Fibroblast of villous mesenchyme (primary cell): ENCODE data around the gene TYW1B. TPM values are rescaled to one million over a fixed set of nuclear protein-coding genes. Genes with fewer than 3 reads are reported as not detected.
A peak's percentile ranks its signal among the peaks of the same experiment; 100 is the strongest.
"Not testable (repeated sequence)": the region's sequence is repeated elsewhere in the genome, so short reads cannot be mapped to it uniquely, and the experiment has no call there.

Experiments used
- DNase-seq: peaks from one replicate; pipeline ENCODE4 v3.0.0-alpha.2; 2010; ENCODE audit warnings: low read depth
- H3K4me3 ChIP-seq: 2 replicates; pipeline ENCODE4 v1.5.1; 2011; ENCODE audit warnings: low read depth, mild to moderate bottlenecking, low read length
- total RNA-seq: library from RNA; depleted of rRNA; stranded (reverse); fragments of >200 nt; gene quantifications from 2 replicates; pipeline ENCODE4 v1.2.3, GENCODE V29; 2012
- TF ChIP-seq, protein P1 (sequence below): IDR thresholded peaks from 2 replicates; pipeline ENCODE4 v1.5.1; 2012; ENCODE audit warnings: low read depth, mild to moderate bottlenecking, low read length; ENCODE audit not compliant: insufficient read depth

TYW1B gene
- total RNA-seq, 1 donor: 2.2 TPM

- H3K4me3 ChIP-seq: no peak overlapping the region
- DNase-seq: no peak
- TF ChIP-seq, protein P1, sequence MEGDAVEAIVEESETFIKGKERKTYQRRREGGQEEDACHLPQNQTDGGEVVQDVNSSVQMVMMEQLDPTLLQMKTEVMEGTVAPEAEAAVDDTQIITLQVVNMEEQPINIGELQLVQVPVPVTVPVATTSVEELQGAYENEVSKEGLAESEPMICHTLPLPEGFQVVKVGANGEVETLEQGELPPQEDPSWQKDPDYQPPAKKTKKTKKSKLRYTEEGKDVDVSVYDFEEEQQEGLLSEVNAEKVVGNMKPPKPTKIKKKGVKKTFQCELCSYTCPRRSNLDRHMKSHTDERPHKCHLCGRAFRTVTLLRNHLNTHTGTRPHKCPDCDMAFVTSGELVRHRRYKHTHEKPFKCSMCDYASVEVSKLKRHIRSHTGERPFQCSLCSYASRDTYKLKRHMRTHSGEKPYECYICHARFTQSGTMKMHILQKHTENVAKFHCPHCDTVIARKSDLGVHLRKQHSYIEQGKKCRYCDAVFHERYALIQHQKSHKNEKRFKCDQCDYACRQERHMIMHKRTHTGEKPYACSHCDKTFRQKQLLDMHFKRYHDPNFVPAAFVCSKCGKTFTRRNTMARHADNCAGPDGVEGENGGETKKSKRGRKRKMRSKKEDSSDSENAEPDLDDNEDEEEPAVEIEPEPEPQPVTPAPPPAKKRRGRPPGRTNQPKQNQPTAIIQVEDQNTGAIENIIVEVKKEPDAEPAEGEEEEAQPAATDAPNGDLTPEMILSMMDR: no peak
These were observed 46.4 kb downstream of the TYW1B start for GRCh38 chr7:72781631-72782030.

DNA sequence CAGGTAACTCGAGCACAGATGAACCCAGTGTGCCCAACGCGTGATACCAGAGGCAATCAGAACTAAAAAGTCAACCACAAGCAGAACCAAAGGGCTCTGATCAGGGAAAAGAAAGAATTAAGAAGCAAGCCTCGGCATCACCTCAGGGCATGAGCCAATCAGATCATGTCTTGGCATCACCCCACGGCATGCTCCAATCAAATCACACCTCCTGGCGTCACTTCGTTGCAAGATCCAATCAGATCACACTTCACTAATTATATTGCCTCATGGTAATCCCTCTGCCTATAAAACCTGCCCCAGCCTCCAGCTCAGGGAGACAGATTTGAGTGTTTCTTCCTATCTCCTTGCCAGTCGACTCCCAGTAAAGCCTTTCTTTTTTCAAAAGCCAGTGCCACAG, 46.8 kb downstream of the TYW1B start:
- no peak overlapping the region for H3K4me3 ChIP-seq
- TF ChIP-seq, protein P1: no peak
- no peak for DNase-seq

- H3K4me3 ChIP-seq, DNase-seq: not testable (repeated sequence)
These were observed 47.6 kb downstream of the TYW1B start for GRCh38 chr7:72780289-72780894.

GRCh38 chr7:72777167-72777566, 50.8 kb downstream of the TYW1B start:
- not testable (repeated sequence) for DNase-seq, H3K4me3 ChIP-seq

DNA sequence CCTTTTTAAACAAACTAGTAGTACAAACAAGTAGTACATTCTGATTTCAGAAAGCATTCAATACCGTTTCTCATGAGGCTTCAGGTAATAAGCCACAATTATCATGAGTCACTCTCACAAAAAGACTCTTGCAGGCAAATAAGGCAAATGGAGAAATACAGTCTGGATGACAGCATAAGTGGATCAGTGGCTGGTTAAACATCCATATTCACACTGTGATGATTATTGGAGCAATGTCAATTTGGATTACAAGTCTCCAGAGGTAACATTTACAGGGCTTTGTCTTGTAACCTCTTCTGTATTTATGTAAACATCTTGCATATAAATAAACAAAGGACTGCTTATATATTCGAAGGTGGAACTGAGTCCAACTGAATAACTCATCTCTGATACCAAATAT, 55.4 kb downstream of the TYW1B start:
- H3K4me3 ChIP-seq, DNase-seq: not testable (repeated sequence)

DNA sequence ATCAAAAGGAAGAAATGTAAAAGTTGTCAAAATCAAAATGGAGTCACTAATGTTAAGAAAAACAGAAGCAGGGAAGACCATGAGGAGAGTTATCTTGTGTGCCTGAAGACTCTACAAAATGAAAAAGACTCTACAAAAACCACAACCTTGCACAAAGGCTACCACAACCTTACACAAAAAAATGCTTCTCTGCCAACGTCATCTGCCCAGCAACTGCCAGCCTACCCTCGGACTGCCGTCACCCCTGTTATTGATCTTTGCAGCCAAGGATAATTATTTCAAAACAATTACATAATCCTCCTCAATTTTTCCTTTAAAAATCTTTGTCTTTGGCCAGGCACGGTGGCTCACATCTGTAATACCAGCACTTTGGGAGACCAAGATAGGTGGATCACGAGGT, 61.0 kb downstream of the TYW1B start:
- H3K4me3 ChIP-seq, DNase-seq: not testable (repeated sequence)

GRCh38 chr7:72760602-72761001, 67.4 kb downstream of the TYW1B start:
- TF ChIP-seq, protein P1: no peak
- no peak overlapping the region for H3K4me3 ChIP-seq
- no peak for DNase-seq

GRCh38 chr7:72754312-72754711, 73.7 kb downstream of the TYW1B start:
- TF ChIP-seq, protein P1: no peak
- DNase-seq: peak; percentile 13
- no peak overlapping the region for H3K4me3 ChIP-seq

GRCh38 chr7:72753781-72754180, 74.2 kb downstream of the TYW1B start:
- TF ChIP-seq, protein P1: no peak
- no peak overlapping the region for H3K4me3 ChIP-seq

DNA sequence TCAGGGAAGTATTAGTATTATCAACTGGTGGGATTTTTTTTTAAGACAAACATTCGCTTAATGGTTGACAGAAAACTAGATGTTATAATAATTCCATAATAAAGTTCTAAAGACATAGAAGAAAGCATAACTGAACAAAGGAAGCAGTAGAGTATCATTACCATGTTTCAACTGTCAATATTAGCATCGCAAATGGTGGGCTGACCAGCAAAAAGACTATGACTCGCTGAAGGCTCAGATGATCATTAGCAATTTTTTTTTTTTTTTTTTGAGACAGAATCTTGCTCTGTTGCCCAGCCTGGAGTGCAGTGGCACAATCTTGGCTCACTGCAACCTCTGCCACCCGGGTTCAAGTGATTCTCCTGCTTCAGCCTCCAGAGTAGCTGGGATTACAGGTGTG, 74.8 kb downstream of the TYW1B start:
- not testable (repeated sequence) for H3K4me3 ChIP-seq, DNase-seq

More at GRCh38 chr7:72753781-72754180, 74.2 kb downstream of the TYW1B start:
- no peak for DNase-seq
